ENCODE data around the gene PRKCH.

DNA sequence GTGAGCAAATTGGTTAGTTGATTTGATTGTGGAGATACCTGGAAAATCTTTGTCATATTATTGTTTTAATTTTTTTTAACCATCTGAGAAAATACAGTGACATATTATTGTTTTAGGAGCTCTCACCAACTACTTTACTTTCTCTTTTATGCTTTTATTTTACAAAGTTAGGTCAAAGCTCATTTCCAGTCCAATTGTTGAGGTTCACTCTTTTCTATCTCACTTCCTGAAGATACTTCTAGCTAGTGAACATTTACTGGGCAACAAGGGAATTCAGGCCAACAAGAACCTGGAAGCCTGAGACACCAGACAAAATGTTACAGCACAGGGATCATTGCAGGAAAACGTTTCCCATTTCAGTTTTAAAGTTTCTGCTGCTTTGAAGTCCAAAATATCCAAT is 44.1 kb upstream of the PRKCH start:
- TF ChIP-seq RARB (CRISPR knock-in tag; IDR thresholded peaks at IDR 0.05) (no peak), OSR1 (CRISPR knock-in tag; IDR thresholded peaks at IDR 0.05) (no peak), CSDC2 (CRISPR knock-in tag; IDR thresholded peaks at IDR 0.05) (no peak), TSHZ2 (CRISPR knock-in tag; IDR thresholded peaks at IDR 0.05) (no peak)
- TF ChIP-seq, protein P1, sequence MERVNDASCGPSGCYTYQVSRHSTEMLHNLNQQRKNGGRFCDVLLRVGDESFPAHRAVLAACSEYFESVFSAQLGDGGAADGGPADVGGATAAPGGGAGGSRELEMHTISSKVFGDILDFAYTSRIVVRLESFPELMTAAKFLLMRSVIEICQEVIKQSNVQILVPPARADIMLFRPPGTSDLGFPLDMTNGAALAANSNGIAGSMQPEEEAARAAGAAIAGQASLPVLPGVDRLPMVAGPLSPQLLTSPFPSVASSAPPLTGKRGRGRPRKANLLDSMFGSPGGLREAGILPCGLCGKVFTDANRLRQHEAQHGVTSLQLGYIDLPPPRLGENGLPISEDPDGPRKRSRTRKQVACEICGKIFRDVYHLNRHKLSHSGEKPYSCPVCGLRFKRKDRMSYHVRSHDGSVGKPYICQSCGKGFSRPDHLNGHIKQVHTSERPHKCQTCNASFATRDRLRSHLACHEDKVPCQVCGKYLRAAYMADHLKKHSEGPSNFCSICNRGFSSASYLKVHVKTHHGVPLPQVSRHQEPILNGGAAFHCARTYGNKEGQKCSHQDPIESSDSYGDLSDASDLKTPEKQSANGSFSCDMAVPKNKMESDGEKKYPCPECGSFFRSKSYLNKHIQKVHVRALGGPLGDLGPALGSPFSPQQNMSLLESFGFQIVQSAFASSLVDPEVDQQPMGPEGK (CRISPR knock-in tag; IDR thresholded peaks at IDR 0.05; ENCODE audit: borderline replicate concordance): no peak

Data from SK-N-SH treated with all-trans-retinoic acid at 6 μM for 48 hours (cell line).